IMR-90 (cell line): ENCODE data around the gene ANKRD11. TPM values are rescaled to one million over a fixed set of nuclear protein-coding genes. Genes with fewer than 3 reads are reported as not detected.

Source experiments
- ATAC-seq: fragments of 200-7000 bp; cut with Tn5 transposase; 2 replicates; pipeline ENCODE4 v1.9.1; 2020; ENCODE audit warnings: low read depth, mild to moderate bottlenecking, moderate library complexity
- BruUV-seq: library from RNA; stranded (reverse); fragments of 400-500 nt; replicated peaks from 2 replicates; lab custom pipeline; 2021; lab: Mats Ljungman, UMichigan
- CTCF ChIA-PET: fragments of 300-600 bp; formaldehyde crosslinking; extraction: SDS; loops from one replicate; lab custom pipeline; 2021; ENCODE audit warnings: antibody characterized with exemption; lab: Yijun Ruan, JAX
- POLR2A ChIA-PET: fragments of 300-600 bp; sonication (Branson Sonifier 250); formaldehyde crosslinking; loops from one replicate; lab custom pipeline; 2022; ENCODE audit warnings: antibody characterized with exemption; ENCODE audit not compliant: unreplicated experiment; lab: Charles Lee
- DNase-seq: peaks from one replicate; pipeline ENCODE4 v3.0.0; 2013
- H2AFZ ChIP-seq: replicated peaks from 2 replicates; pipeline ENCODE3; 2013; ENCODE audit warnings: low read length, mild to moderate bottlenecking; ENCODE audit not compliant: poor library complexity
- H2AK5ac ChIP-seq: 2 replicates; pipeline ENCODE4 v1.6.1; 2013; ENCODE audit warnings: low read depth, low read length, inconsistent platforms
- H2AK9ac ChIP-seq: replicated peaks from 2 replicates; pipeline ENCODE3; 2013; ENCODE audit warnings: mild to moderate bottlenecking, low read depth, low read length, moderate library complexity; ENCODE audit not compliant: poor library complexity
- H2BK120ac ChIP-seq: 2 replicates; pipeline ENCODE4 v1.6.1; 2013; ENCODE audit warnings: low read depth, low read length, inconsistent platforms
- H2BK15ac ChIP-seq: 3 replicates; pipeline ENCODE4 v1.6.1; 2013; ENCODE audit warnings: low read depth, low read length, inconsistent platforms
- H2BK20ac ChIP-seq: 2 replicates; pipeline ENCODE4 v1.6.1; 2013; ENCODE audit warnings: low read depth, mild to moderate bottlenecking, inconsistent platforms, low read length, moderate library complexity
- H2BK5ac ChIP-seq: 2 replicates; pipeline ENCODE4 v1.6.1; 2013; ENCODE audit warnings: mild to moderate bottlenecking, low read depth, low read length, inconsistent platforms; ENCODE audit not compliant: poor library complexity, severe bottlenecking
- H3K14ac ChIP-seq: replicated peaks from 2 replicates; pipeline ENCODE4 v1.6.1; 2013; ENCODE audit warnings: low read depth, low read length, inconsistent platforms
- H3K18ac ChIP-seq: 2 replicates; pipeline ENCODE4 v1.6.1; 2013; ENCODE audit warnings: low read depth, low read length, control low read depth
- H3K23ac ChIP-seq: 2 replicates; pipeline ENCODE4 v1.6.1; 2013; ENCODE audit warnings: low read depth, low read length, inconsistent platforms
- H3K27ac ChIP-seq: 2 replicates; pipeline ENCODE4 v1.5.1; 2013; ENCODE audit warnings: mild to moderate bottlenecking, control low read depth, low read length; ENCODE audit not compliant: insufficient read depth
- H3K27me3 ChIP-seq: 2 replicates; pipeline ENCODE4 v1.6.1; 2013; ENCODE audit warnings: low read length; ENCODE audit not compliant: control insufficient read depth, insufficient read depth
- H3K36me3 ChIP-seq: 2 replicates; pipeline ENCODE4 v1.6.1; 2013; ENCODE audit warnings: low read length, mixed read lengths; ENCODE audit not compliant: control insufficient read depth, insufficient read depth
- H3K4ac ChIP-seq: 2 replicates; pipeline ENCODE4 v1.6.1; 2013; ENCODE audit warnings: low read depth, low read length, inconsistent platforms
- H3K4me1 ChIP-seq: 2 replicates; pipeline ENCODE4 v1.6.1; 2013; ENCODE audit warnings: low read length, mixed read lengths; ENCODE audit not compliant: control insufficient read depth, insufficient read depth
- H3K4me2 ChIP-seq: 2 replicates; pipeline ENCODE4 v1.6.1; 2013; ENCODE audit warnings: low read depth, mild to moderate bottlenecking, control low read depth, low read length, moderate library complexity
- H3K4me3 ChIP-seq: 2 replicates; pipeline ENCODE4 v1.5.1; 2013; ENCODE audit warnings: low read depth, mild to moderate bottlenecking, control low read depth, low read length, moderate library complexity; ENCODE audit not compliant: insufficient read depth
- H3K56ac ChIP-seq: 2 replicates; pipeline ENCODE4 v1.6.1; 2013; ENCODE audit warnings: low read length, inconsistent platforms; ENCODE audit not compliant: insufficient read depth; ENCODE audit errors: extremely low read depth
- H3K79me1 ChIP-seq, 2 experiments: 2 replicates each; pipeline ENCODE4 v1.6.1; 2013; ENCODE audit warnings: low read length in 2 of 2, inconsistent platforms in 1 of 2, low read depth in 1 of 2
- H3K9ac ChIP-seq: 2 replicates; pipeline ENCODE4 v1.6.1; 2013; ENCODE audit warnings: low read depth, low read length, control low read depth
- H3K9me1 ChIP-seq: 2 replicates; pipeline ENCODE4 v1.6.1; 2013; ENCODE audit warnings: low read length, inconsistent platforms; ENCODE audit not compliant: insufficient read depth
- H3K9me3 ChIP-seq: 2 replicates; pipeline ENCODE4 v1.6.1; 2013; ENCODE audit warnings: low read length; ENCODE audit not compliant: control insufficient read depth, insufficient read depth
- H4K20me1 ChIP-seq: 2 replicates; pipeline ENCODE4 v1.6.1; 2013; ENCODE audit warnings: low read length, inconsistent platforms; ENCODE audit not compliant: insufficient read depth
- H4K5ac ChIP-seq: 2 replicates; pipeline ENCODE4 v1.6.1; 2013; ENCODE audit warnings: mild to moderate bottlenecking, low read depth, low read length, control low read depth
- H4K8ac ChIP-seq, 2 experiments: 2 replicates each; pipeline ENCODE4 v1.6.1; 2013; ENCODE audit warnings: low read depth in 2 of 2, low read length in 2 of 2, control low read depth in 1 of 2, inconsistent platforms in 1 of 2
- H4K91ac ChIP-seq: 2 replicates; pipeline ENCODE4 v1.6.1; 2013; ENCODE audit warnings: low read depth, low read length, inconsistent platforms; ENCODE audit not compliant: insufficient read depth
- CEBPB ChIP-seq: IDR thresholded peaks from 2 replicates; pipeline ENCODE4 v1.6.1; 2012; ENCODE audit warnings: low read depth, low read length, improper control_type of control experiment
- FOS ChIP-seq: fragments of 150-350 bp; IDR thresholded peaks from 2 replicates; pipeline ENCODE4 v1.6.1; 2016; ENCODE audit warnings: low read depth, low read length
- MAFK ChIP-seq: IDR thresholded peaks from 2 replicates; pipeline ENCODE4 v1.6.1; 2012; ENCODE audit warnings: low read depth, low read length, improper control_type of control experiment
- MAZ ChIP-seq: IDR thresholded peaks from 2 replicates; pipeline ENCODE4 v1.6.1; 2012; ENCODE audit warnings: low read depth, mild to moderate bottlenecking, low read length, improper control_type of control experiment, moderate library complexity, borderline replicate concordance
- MXI1 ChIP-seq: IDR thresholded peaks from 2 replicates; pipeline ENCODE4 v1.6.1; 2012; ENCODE audit warnings: low read depth, mild to moderate bottlenecking, low read length, moderate library complexity, borderline replicate concordance
- NFE2L2 ChIP-seq: fragments of 150-350 bp; IDR thresholded peaks from 2 replicates; pipeline ENCODE4 v1.6.1; 2016; ENCODE audit warnings: low read depth, mild to moderate bottlenecking, low read length
- POLR2A ChIP-seq: IDR thresholded peaks from 2 replicates; pipeline ENCODE4 v1.6.1; 2012; ENCODE audit warnings: mild to moderate bottlenecking, low read depth, low read length
- RFX5 ChIP-seq: IDR thresholded peaks from 2 replicates; pipeline ENCODE4 v1.8.0; 2012; ENCODE audit warnings: low read depth, mild to moderate bottlenecking, low read length, moderate library complexity
- SMC3 ChIP-seq: fragments of 150-350 bp; IDR thresholded peaks from 2 replicates; pipeline ENCODE4 v1.6.1; 2016; ENCODE audit warnings: low read depth, mild to moderate bottlenecking, antibody characterized with exemption, low read length, moderate library complexity
- USF2 ChIP-seq: fragments of 150-350 bp; IDR thresholded peaks from 2 replicates; pipeline ENCODE4 v1.6.1; 2017; ENCODE audit warnings: mild to moderate bottlenecking, antibody characterized with exemption, low read length, low read depth
- WGBS, 2 experiments: methylation state at CpG; one replicate each; pipeline versions ENCODE4 v1.1.5 to v1.1.7; 2013; ENCODE audit warnings: missing lambda C conversion rate in 2 of 2; ENCODE audit not compliant: insufficient read length in 1 of 2; ENCODE audit errors: extremely low coverage in 2 of 2; 5-methylcytosine and 5-hydroxymethylcytosine counted together
- dilution Hi-C: fragments of 300-500 bp; cut with HindIII; formaldehyde crosslinking; loops from one replicate; pipeline ENCODE4 v1.14.3; 2018; ENCODE audit warnings: low sequenced_read_pairs; ENCODE audit not compliant: unreplicated experiment
- in situ Hi-C: fragments of 300-500 bp; cut with MboI; formaldehyde crosslinking; loops from 3 replicates; pipeline ENCODE4 v1.14.3; 2019; ENCODE audit warnings: low sequenced_read_pairs, inconsistent platforms, mixed read lengths
- intact Hi-C: fragments of 100-400 bp; cut with micrococcal nuclease; formaldehyde crosslinking; loops from 2 replicates; pipeline ENCODE4 v1.10.0; 2022
- polyA plus RNA-seq, 3 experiments: library from polyadenylated mRNA; depleted of rRNA; stranded (reverse); fragments of >200 nt; gene quantifications; 2 replicates each; pipeline ENCODE4 v1.2.3, GENCODE V29; 2012; ENCODE audit warnings: low replicate concordance in 1 of 3
- total RNA-seq: library from RNA; depleted of rRNA; stranded (reverse); fragments of >200 nt; gene quantifications from 2 replicates; pipeline ENCODE4 v1.2.3, GENCODE V29; 2012

ANKRD11 gene
- total and polyA plus RNA-seq, 2 of the 4 experiments (the other 2 are of a cell fraction), result 46.8 to 71.9 TPM

GRCh38 chr16:89467382-89467781, 23.0 kb downstream of the ANKRD11 start:
- in situ Hi-C loops (no loop called here), dilution Hi-C loops (no loop called here), intact Hi-C loops (no loop called here)
- no peak overlapping the region for H3K4ac ChIP-seq
- no peak overlapping the region for H3K18ac ChIP-seq
- DNase-seq, result no peak
- H3K79me1 ChIP-seq, result peaks cover 0 to 60% of the 10 kb centered on the region in 2 experiments; a peak in 2 of 4 replicates
- H2BK120ac ChIP-seq, result no peak overlapping the region
- CTCF ChIA-PET, result no interaction called here
- TF ChIP-seq MAFK (no peak), SMC3 (no peak), POLR2A (no peak), FOS (no peak), MAZ (no peak), USF2 (no peak), NFE2L2 (no peak), MXI1 (no peak), CEBPB (no peak), RFX5 (no peak)
- H2BK20ac ChIP-seq, result no peak overlapping the region
- no peak overlapping the region for H3K27ac ChIP-seq
- H2BK15ac ChIP-seq, result no peak overlapping the region
- no peak overlapping the region for H3K4me2 ChIP-seq
- peaks cover 38% of the 10 kb centered on the region for H3K9me1 ChIP-seq
- no peak overlapping the region for H2AK5ac ChIP-seq
- no peak overlapping the region for H3K4me3 ChIP-seq
- no peak overlapping the region for H2AK9ac ChIP-seq
- H3K27me3 ChIP-seq, result no peaks in the 10 kb centered on the region
- H3K36me3 ChIP-seq, result peaks cover 3% of the 10 kb centered on the region; the same call in 1 of the 2 replicates
- no TSS peak for BruUV-seq
- peaks cover 12% of the 10 kb centered on the region for H3K4me1 ChIP-seq
- POLR2A ChIA-PET, result no interaction called here
- WGBS, 2 experiments, result 100% methylated on average over 3 of the region's 7 CpGs; no CpG with 5 or more reads in 1 of the 2 experiments
- no peaks in the 10 kb centered on the region for H3K9me3 ChIP-seq
- H3K23ac ChIP-seq, result no peak overlapping the region
- H3K14ac ChIP-seq, result no peak overlapping the region
- no peak overlapping the region for H4K5ac ChIP-seq
- H4K20me1 ChIP-seq, result peaks cover 88% of the 10 kb centered on the region
- no peak overlapping the region for H4K8ac ChIP-seq
- no peak for ATAC-seq
- H2AFZ ChIP-seq, result no peak overlapping the region
- H3K9ac ChIP-seq, result no peak overlapping the region
- H2BK5ac ChIP-seq, result no peak overlapping the region
- H3K56ac ChIP-seq, result no peak overlapping the region
- H4K91ac ChIP-seq, result no peak overlapping the region
